T-cell (primary cell): ENCODE results near the gene PPP1R13B. TPM values are rescaled to one million over a fixed set of nuclear protein-coding genes. Genes with fewer than 3 reads are reported as not detected.

Experiments
- ATAC-seq, 4 experiments: fragments of 200-7000 bp in 3 of 4; fragments of 150-1000 bp in 1 of 4; cut with Tn5 transposase; replicated peaks in 1 of 4; 1 replicate in 3 of 4; 2 replicates in 1 of 4; pipeline ENCODE4 v1.10.0; 2021; ENCODE audit warnings: moderate library complexity in 3 of 4, mild to moderate bottlenecking in 2 of 4, moderate number of reproducible peaks in 1 of 4
- CTCF ChIA-PET, 2 donors: fragments of 300-600 bp; sonication (Branson Sonifier 250); formaldehyde crosslinking; loops; one replicate each; lab custom pipeline; 2022; ENCODE audit warnings: antibody characterized with exemption in 2 of 2; lab: Charles Lee
- POLR2A ChIA-PET, 2 donors: fragments of 300-600 bp; sonication (Branson Sonifier 250); formaldehyde crosslinking; loops; one replicate each; lab custom pipeline; 2022; ENCODE audit warnings: antibody characterized with exemption in 2 of 2; lab: Charles Lee
- DNase-seq, 35 experiments: peaks; one replicate each; pipeline versions ENCODE4 v3.0.0 to v3.0.0-alpha.2; 2013 to 2023
- H3K27ac ChIP-seq: one replicate; pipeline ENCODE4 v1.5.1; 2013; ENCODE audit warnings: low read length
- H3K27me3 ChIP-seq, 2 experiments: replicated peaks in 1 of 2; 1 replicate in 1 of 2; 2 replicates in 1 of 2; pipeline versions ENCODE4 v1.6.1 to v1.7.0; 2013; ENCODE audit warnings: low read length in 1 of 2, mixed read lengths in 1 of 2; ENCODE audit not compliant: control insufficient read depth in 2 of 2, insufficient read depth in 2 of 2; ENCODE audit errors: extremely low read depth in 1 of 2
- H3K36me3 ChIP-seq, 2 donors: 1 replicate in 1 of 2; 2 replicates in 1 of 2; pipeline versions ENCODE4 v1.6.1 to v1.7.0; 2013; ENCODE audit warnings: low read length in 1 of 2; ENCODE audit not compliant: control insufficient read depth in 2 of 2, insufficient read depth in 1 of 2; ENCODE audit errors: extremely low read depth in 1 of 2
- H3K4me1 ChIP-seq, 2 experiments: 1 replicate in 1 of 2; 2 replicates in 1 of 2; pipeline versions ENCODE4 v1.6.1 to v1.7.0; 2013; ENCODE audit warnings: low read length in 2 of 2, mixed read lengths in 1 of 2; ENCODE audit not compliant: insufficient read depth in 2 of 2, control insufficient read depth in 1 of 2; ENCODE audit errors: extremely low read depth in 1 of 2
- H3K4me3 ChIP-seq, 2 donors: 1 replicate in 1 of 2; 2 replicates in 1 of 2; pipeline versions ENCODE4 v1.5.1 to v1.7.0; 2013; ENCODE audit warnings: mild to moderate bottlenecking in 2 of 2, low read length in 1 of 2, moderate library complexity in 1 of 2; ENCODE audit not compliant: control insufficient read depth in 1 of 2; ENCODE audit errors: extremely low read depth in 1 of 2
- H3K9me3 ChIP-seq: 2 replicates; pipeline ENCODE4 v1.7.0; 2013
- H3K27ac Mint-ChIP-seq, 2 donors: one replicate each; pipeline ENCODE4 v1.8.0; 2020 to 2021; ENCODE audit warnings: mild to moderate bottlenecking in 2 of 2, mixed read lengths in 2 of 2
- H3K27me3 Mint-ChIP-seq, 2 donors: one replicate each; pipeline ENCODE4 v1.8.0; 2021 to 2022; ENCODE audit warnings: mixed read lengths in 2 of 2
- H3K36me3 Mint-ChIP-seq: one replicate; pipeline ENCODE4 v1.8.0; 2021; ENCODE audit warnings: mixed read lengths
- H3K4me1 Mint-ChIP-seq, 3 donors: one replicate each; pipeline ENCODE4 v1.8.0; 2020 to 2022; ENCODE audit warnings: mixed read lengths in 3 of 3, mild to moderate bottlenecking in 1 of 3
- H3K4me3 Mint-ChIP-seq, 3 donors: one replicate each; pipeline ENCODE4 v1.8.0; 2020 to 2022; ENCODE audit warnings: mild to moderate bottlenecking in 3 of 3, mixed read lengths in 3 of 3, moderate library complexity in 3 of 3
- H3K9me3 Mint-ChIP-seq, 3 donors: one replicate each; pipeline ENCODE4 v1.8.0; 2020 to 2022; ENCODE audit warnings: mixed read lengths in 3 of 3
- WGBS: methylation state at CpG from one replicate; pipeline ENCODE4 v1.1.5; 2013; ENCODE audit warnings: missing lambda C conversion rate; ENCODE audit not compliant: insufficient coverage; 5-methylcytosine and 5-hydroxymethylcytosine counted together
- total RNA-seq, 35 experiments: library from RNA in 6 of 35; stranded (reverse) in 6 of 35; fragments of 120-200 nt in 1 of 35; gene quantifications; one replicate each; pipeline versions ENCODE4 v1.2.1 to v1.2.4 and lab custom pipeline; 2013 to 2026

The PPP1R13B gene
- total RNA-seq, 5 donors from 2014 or later (not counting 1 experiment from before 2014, with no cell fraction given) = 23.8 to 32.4 (median 29.9) TPM

- Mint-ChIP-seq H3K36me3 (peaks cover 14% of the 10 kb centered on the region), H3K4me1 (peaks cover 0 to 3% (median 0%) of the 10 kb centered on the region in 3 donors), H3K9me3 (no peaks in the 10 kb centered on the region), H3K27ac (peak overlapping the region in 1 of 2 donors; percentile 39), H3K27me3 (no peaks in the 10 kb centered on the region), H3K4me3 (no peak overlapping the region)
- H3K27me3 ChIP-seq = no peaks in the 10 kb centered on the region
- ChIA-PET POLR2A (interaction anchor here in 1 of 2 donors (0.5 to 0.6 kb wide), 2 partner anchors 17 to 223 kb away, joined by 3 to 8 read pairs; no protein-coding TSS in a partner anchor), CTCF (no interaction called here)
- ATAC-seq (no peak), DNase-seq (no peak)
- no peak overlapping the region for H3K27ac ChIP-seq
- peaks cover 0 to 9% of the 10 kb centered on the region in 2 experiments for H3K4me1 ChIP-seq
- no peak overlapping the region for H3K4me3 ChIP-seq
- WGBS = 87% methylated on average over 5 of the region's 5 CpGs
- no peaks in the 10 kb centered on the region for H3K9me3 ChIP-seq
- peaks cover 21 to 44% of the 10 kb centered on the region in 2 donors for H3K36me3 ChIP-seq
These were observed 145.3 kb downstream of the PPP1R13B start for GRCh38 chr14:103702095-103702494.

- H3K36me3 Mint-ChIP-seq = peaks cover 14% of the 10 kb centered on the region
- peaks cover 0 to 10% (median 8%) of the 10 kb centered on the region in 3 donors for H3K4me1 Mint-ChIP-seq
- Histone ChIP-seq H3K27me3 (no peaks in the 10 kb centered on the region), H3K27ac (no peak overlapping the region), H3K36me3 (peaks cover 20 to 48% of the 10 kb centered on the region in 2 donors), H3K4me1 (peaks cover 0 to 9% of the 10 kb centered on the region in 2 experiments), H3K9me3 (no peaks in the 10 kb centered on the region), H3K4me3 (no peak overlapping the region)
- H3K27me3 Mint-ChIP-seq = no peaks in the 10 kb centered on the region
- 87% methylated on average over 16 of the region's 21 CpGs for WGBS
- H3K4me3 Mint-ChIP-seq = no peak overlapping the region
- no peak overlapping the region for H3K27ac Mint-ChIP-seq
- ChIA-PET CTCF (no interaction called here), POLR2A (no interaction called here)
- no peaks in the 10 kb centered on the region for H3K9me3 Mint-ChIP-seq
- ATAC-seq = no peak
- DNase-seq = no peak
These were observed 146.5 kb downstream of the PPP1R13B start for GRCh38 chr14:103700753-103701490.

GRCh38 chr14:103699901-103700752 lies 147.2 kb downstream of the PPP1R13B start:
- peaks cover 0 to 9% of the 10 kb centered on the region in 2 experiments for H3K4me1 ChIP-seq
- H3K27ac Mint-ChIP-seq = no peak overlapping the region
- no peak overlapping the region for H3K27ac ChIP-seq
- H3K4me1 Mint-ChIP-seq = peaks cover 2 to 15% (median 10%) of the 10 kb centered on the region in 3 donors
- no peak overlapping the region for H3K4me3 ChIP-seq
- H3K4me3 Mint-ChIP-seq = no peak overlapping the region
- POLR2A ChIA-PET = no interaction called here
- peaks cover 12% of the 10 kb centered on the region for H3K36me3 Mint-ChIP-seq
- H3K36me3 ChIP-seq = peaks cover 24 to 46% of the 10 kb centered on the region in 2 donors
- 89% methylated on average over 22 of the region's 25 CpGs for WGBS
- no peaks in the 10 kb centered on the region for H3K27me3 Mint-ChIP-seq
- CTCF ChIA-PET = interaction anchor here in 1 of 2 donors (0.6 kb wide), 1 partner anchor 31 kb away, joined by 3 read pairs; no protein-coding TSS in a partner anchor
- no peaks in the 10 kb centered on the region for H3K9me3 ChIP-seq
- ATAC-seq (no peak), DNase-seq (no peak)
- no peaks in the 10 kb centered on the region for H3K9me3 Mint-ChIP-seq
- H3K27me3 ChIP-seq = no peaks in the 10 kb centered on the region

- H3K9me3 ChIP-seq = no peaks in the 10 kb centered on the region
- no peaks in the 10 kb centered on the region for H3K27me3 ChIP-seq
- no peak overlapping the region for H3K27ac ChIP-seq
- Mint-ChIP-seq H3K36me3 (peaks cover 10% of the 10 kb centered on the region), H3K4me1 (peaks cover 2 to 15% (median 10%) of the 10 kb centered on the region in 3 donors), H3K9me3 (no peaks in the 10 kb centered on the region), H3K27me3 (no peaks in the 10 kb centered on the region), H3K27ac (no peak overlapping the region), H3K4me3 (no peak overlapping the region)
- ATAC-seq (no peak), DNase-seq (no peak)
- ChIA-PET CTCF (no interaction called here), POLR2A (no interaction called here)
- H3K36me3 ChIP-seq = peaks cover 24 to 53% of the 10 kb centered on the region in 2 donors
- peaks cover 0 to 9% of the 10 kb centered on the region in 2 experiments for H3K4me1 ChIP-seq
- H3K4me3 ChIP-seq = no peak overlapping the region
- 92% methylated on average over 17 of the region's 17 CpGs for WGBS
These were observed 148.1 kb downstream of the PPP1R13B start for GRCh38 chr14:103699261-103699661.

- no peak overlapping the region for H3K27ac ChIP-seq
- CTCF ChIA-PET = no interaction called here
These were observed 148.8 kb downstream of the PPP1R13B start for GRCh38 chr14:103698380-103699260.

More at GRCh38 chr14:103698380-103699260, 148.8 kb downstream of the PPP1R13B start:
- H3K4me3 ChIP-seq = no peak overlapping the region
- DNase-seq (no peak), ATAC-seq (peak in 2 of 4 experiments; percentile 14 to 24)
- no peaks in the 10 kb centered on the region for H3K27me3 ChIP-seq
- Mint-ChIP-seq H3K4me3 (no peak overlapping the region), H3K36me3 (peaks cover 7% of the 10 kb centered on the region), H3K27ac (no peak overlapping the region), H3K27me3 (no peaks in the 10 kb centered on the region), H3K4me1 (peaks cover 2 to 15% (median 10%) of the 10 kb centered on the region in 3 donors), H3K9me3 (no peaks in the 10 kb centered on the region)
- POLR2A ChIA-PET = no interaction called here
- peaks cover 24 to 56% of the 10 kb centered on the region in 2 donors for H3K36me3 ChIP-seq
- no peaks in the 10 kb centered on the region for H3K9me3 ChIP-seq
- peaks cover 0 to 9% of the 10 kb centered on the region in 2 experiments for H3K4me1 ChIP-seq
- WGBS = 83% methylated on average over 33 of the region's 33 CpGs
